Lower leg skin (tissue), 4 donors: Measurements from ENCODE around the gene DALRD3. TPM values are rescaled to one million over a fixed set of nuclear protein-coding genes. Genes with fewer than 3 reads are reported as not detected.

Source experiments
- DNase-seq, 2 donors: peaks; one replicate each; pipeline ENCODE4 v3.0.0-alpha.2; 2019; ENCODE audit warnings: low spot score in 2 of 2
- H3K4me3 ChIP-seq: fragments of 200-600 bp; sonication (generic); 2 replicates; pipeline ENCODE4 v1.5.1; 2017; ENCODE audit warnings: mild to moderate bottlenecking, low read depth; ENCODE audit not compliant: poor library complexity, severe bottlenecking
- POLR2A ChIP-seq, 2 donors: fragments of 450-650 bp; IDR thresholded peaks; one replicate each; pipeline ENCODE4 v1.6.1; 2016 to 2017; ENCODE audit warnings: antibody characterized with exemption in 2 of 2, mild to moderate bottlenecking in 1 of 2, moderate library complexity in 1 of 2
- WGBS, 2 donors: methylation state at CpG; one replicate each; pipeline ENCODE4 v1.1.5; 2018; 5-methylcytosine and 5-hydroxymethylcytosine counted together
- intact Hi-C: fragments of 100-400 bp; cut with DNase I; formaldehyde crosslinking; loops from one replicate; pipeline ENCODE4 v1.15.0; 2023; ENCODE audit warnings: low total_unique reads
- total RNA-seq, 4 donors: library from RNA; depleted of rRNA; stranded (reverse); fragments of >200 nt; gene quantifications; one replicate each; pipeline ENCODE4 v1.1.0, GENCODE V29; 2016
- TF ChIP-seq, protein P1 (sequence below), 3 donors: fragments of 450-650 bp; IDR thresholded peaks; one replicate each; pipeline ENCODE4 v1.5.1; 2016; ENCODE audit warnings: antibody characterized with exemption in 3 of 3, mild to moderate bottlenecking in 3 of 3, moderate library complexity in 2 of 3

Gene DALRD3
- total RNA-seq, 4 donors from 2014 or later = 51.5 to 78.4 (median 62.1) TPM

DNA sequence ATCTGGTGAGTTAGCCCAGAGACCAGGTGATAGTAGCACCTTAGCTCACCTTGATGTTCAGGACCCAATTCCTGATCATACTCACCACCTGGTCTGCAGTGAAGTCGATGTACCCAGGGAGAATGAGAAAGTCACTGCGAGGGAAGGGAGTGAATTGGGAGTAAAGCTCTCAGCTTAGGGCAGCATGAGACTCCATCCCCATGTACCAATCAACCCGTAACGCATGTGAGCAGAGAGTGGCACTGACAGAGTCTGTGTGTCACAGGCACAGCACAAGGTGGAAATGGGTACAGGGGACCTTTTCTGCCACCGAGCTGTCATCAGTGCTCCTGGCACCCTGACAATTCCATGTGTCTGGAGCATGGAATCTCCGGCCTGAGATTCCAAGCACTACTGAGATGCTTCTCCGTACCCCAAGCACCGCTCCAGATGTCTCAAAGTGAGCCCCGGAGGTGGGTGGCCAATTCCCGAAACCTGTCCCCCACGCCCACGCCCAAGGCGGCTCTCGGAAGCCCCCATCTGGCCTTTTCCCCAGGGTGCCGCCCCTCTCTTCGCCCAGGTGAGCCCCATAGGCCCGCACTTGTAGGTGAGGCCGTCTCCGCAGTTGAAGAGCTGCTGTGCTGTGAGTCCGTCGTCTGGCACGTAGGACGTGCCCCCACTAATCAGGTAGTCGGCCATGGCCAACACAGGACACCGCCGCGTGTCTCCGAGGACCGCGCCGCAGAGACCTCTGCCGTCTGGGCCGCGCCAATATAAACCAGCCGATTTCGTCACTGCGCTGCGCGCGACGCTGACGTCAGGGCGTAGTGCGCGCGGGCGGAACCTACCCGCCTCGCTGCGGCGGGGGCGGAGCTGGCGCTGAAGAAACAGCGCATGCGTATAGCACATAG lies 10.5 kb upstream of the DALRD3 start, which contains the start of gene IMPDH2:
TSS of gene IMPDH2 (minus strand) at position 726 of the 890 bp plus-strand sequence. CDS start at position 678, 48 bp downstream.
- intact Hi-C loops = no loop called here
- TF ChIP-seq, protein P1, sequence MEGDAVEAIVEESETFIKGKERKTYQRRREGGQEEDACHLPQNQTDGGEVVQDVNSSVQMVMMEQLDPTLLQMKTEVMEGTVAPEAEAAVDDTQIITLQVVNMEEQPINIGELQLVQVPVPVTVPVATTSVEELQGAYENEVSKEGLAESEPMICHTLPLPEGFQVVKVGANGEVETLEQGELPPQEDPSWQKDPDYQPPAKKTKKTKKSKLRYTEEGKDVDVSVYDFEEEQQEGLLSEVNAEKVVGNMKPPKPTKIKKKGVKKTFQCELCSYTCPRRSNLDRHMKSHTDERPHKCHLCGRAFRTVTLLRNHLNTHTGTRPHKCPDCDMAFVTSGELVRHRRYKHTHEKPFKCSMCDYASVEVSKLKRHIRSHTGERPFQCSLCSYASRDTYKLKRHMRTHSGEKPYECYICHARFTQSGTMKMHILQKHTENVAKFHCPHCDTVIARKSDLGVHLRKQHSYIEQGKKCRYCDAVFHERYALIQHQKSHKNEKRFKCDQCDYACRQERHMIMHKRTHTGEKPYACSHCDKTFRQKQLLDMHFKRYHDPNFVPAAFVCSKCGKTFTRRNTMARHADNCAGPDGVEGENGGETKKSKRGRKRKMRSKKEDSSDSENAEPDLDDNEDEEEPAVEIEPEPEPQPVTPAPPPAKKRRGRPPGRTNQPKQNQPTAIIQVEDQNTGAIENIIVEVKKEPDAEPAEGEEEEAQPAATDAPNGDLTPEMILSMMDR (IDR thresholded peaks at IDR 0.05) = no peak
- TF ChIP-seq POLR2A (IDR thresholded peaks at IDR 0.05) = peak in 1 of 2 donors; percentile 86
- peak within 1 kb of the TSS; percentile 70 for H3K4me3 ChIP-seq
- 2 to 4% methylated on average over 22 to 54 of the region's 55 CpGs for WGBS, 2 donors
- DNase-seq = peak; percentile 90 to 98

DNA sequence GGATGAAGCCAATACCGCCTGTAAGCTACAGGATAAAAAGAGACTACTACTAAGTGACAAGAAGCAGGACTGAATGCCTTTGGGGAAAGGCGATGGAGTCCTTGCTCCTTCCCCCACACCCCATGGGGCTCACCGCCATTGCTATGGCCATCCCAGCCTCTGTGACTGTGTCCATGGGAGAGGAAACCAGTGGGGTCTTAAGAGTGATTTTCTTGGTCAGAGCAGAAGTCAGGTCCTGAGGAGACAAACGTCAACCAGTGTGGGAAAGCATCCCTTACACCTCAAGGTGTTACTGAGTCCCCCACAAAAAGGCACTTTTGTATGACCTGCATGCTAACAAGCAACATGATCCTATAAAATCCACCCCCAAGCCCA lies 9.9 kb upstream of the DALRD3 start:
- intact Hi-C loops = no loop called here
- TF ChIP-seq POLR2A (IDR thresholded peaks at IDR 0.05) = no peak
- TF ChIP-seq, protein P1 (IDR thresholded peaks at IDR 0.05) = no peak
- H3K4me3 ChIP-seq = no peak overlapping the region
- 79 to 80% methylated on average over 4 of the region's 4 CpGs for WGBS, 2 donors
- DNase-seq = no peak

DNA sequence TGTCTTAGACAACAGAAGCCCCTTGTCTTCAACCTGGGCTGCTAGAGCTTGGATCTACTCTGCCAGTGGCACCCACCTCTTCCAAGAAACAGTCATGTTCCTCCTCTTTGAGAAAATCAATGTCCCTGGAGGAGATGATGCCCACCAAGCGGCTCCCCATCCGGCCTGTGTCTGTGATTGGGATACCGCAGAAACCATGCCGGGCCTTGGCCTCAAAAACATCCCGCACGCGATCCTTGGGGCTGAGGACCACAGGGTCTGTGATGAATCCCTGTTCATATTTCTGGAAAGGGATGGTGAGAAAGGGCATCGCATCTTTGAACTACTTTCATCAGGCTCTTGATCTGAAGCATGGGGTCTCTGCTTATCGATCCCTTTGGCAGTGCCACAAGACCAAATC lies 9.3 kb upstream of the DALRD3 start:
- TF ChIP-seq POLR2A (IDR thresholded peaks at IDR 0.05) = no peak
- TF ChIP-seq, protein P1 (IDR thresholded peaks at IDR 0.05) = no peak
- no peak for DNase-seq
- intact Hi-C loops = no loop called here
- WGBS, 2 donors = 94 to 97% methylated on average over 9 of the region's 9 CpGs
- H3K4me3 ChIP-seq = no peak overlapping the region

DNA sequence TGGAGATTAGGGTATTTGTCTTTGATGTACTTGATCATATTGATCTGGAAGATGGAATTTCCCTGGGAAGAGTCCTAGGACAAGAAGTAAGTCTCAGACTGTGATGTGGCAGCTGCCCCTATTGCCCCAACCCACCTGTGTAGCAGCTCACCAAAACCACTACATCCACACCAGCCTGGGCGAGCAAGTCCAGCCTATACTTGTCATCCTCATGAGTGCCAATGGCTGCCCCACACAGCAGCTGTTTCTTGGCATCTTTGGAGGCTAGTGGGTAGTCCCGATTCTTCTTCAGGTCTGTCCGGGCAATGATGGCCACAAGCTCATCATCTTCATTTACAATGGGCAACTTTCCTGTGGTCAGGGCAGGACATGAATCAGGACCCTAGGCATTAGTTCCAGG lies 8.2 kb upstream of the DALRD3 start:
- DNase-seq = no peak
- WGBS, 2 donors = 84 to 92% methylated on average over 3 of the region's 3 CpGs
- no peak for TF ChIP-seq POLR2A (IDR thresholded peaks at IDR 0.05)
- TF ChIP-seq, protein P1 (IDR thresholded peaks at IDR 0.05) = no peak
- intact Hi-C loops = no loop called here
- H3K4me3 ChIP-seq = no peak overlapping the region

DNA sequence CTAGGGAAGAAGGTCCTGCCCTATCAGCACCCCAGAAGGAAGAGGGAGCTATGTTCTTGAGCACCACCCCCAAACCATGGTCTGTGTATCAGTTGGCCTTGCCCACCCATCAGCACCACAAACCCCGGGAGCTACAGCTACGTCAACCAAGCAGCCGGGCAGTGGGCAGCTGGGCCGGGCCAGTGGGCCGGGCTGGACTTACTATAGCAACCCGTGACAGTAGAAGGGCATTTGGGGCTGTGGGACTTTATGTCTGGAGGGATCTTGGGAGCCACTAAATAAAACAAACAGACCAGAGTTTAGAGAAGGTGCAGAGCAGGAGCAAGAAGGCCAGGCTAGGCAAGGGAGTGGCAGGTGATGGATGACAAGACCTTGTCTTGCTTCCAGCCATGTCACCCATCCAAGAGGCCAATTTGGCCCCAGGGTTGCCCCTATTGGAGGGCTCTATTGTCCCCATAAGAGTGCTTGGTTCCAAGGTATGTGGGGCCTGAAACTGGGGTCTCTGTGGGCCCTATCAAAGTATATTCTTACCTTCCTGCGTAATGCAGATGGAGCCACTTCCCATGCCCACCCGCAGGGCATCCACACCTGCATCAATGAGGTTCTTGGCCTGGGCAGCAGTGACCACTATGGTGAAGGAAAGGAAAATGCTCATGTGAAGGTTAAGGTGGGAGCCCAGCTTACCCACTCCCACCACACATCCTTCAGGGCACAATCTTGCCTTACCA lies 7.6 kb upstream of the DALRD3 start:
- DNase-seq = no peak
- no peak for TF ChIP-seq POLR2A (IDR thresholded peaks at IDR 0.05)
- TF ChIP-seq, protein P1 (IDR thresholded peaks at IDR 0.05) = no peak
- intact Hi-C loops = no loop called here
- 88 to 90% methylated on average over 8 of the region's 8 CpGs for WGBS, 2 donors
- H3K4me3 ChIP-seq = no peak overlapping the region
